Measurements from ENCODE around the gene TOX3.

Gene TOX3

DNA sequence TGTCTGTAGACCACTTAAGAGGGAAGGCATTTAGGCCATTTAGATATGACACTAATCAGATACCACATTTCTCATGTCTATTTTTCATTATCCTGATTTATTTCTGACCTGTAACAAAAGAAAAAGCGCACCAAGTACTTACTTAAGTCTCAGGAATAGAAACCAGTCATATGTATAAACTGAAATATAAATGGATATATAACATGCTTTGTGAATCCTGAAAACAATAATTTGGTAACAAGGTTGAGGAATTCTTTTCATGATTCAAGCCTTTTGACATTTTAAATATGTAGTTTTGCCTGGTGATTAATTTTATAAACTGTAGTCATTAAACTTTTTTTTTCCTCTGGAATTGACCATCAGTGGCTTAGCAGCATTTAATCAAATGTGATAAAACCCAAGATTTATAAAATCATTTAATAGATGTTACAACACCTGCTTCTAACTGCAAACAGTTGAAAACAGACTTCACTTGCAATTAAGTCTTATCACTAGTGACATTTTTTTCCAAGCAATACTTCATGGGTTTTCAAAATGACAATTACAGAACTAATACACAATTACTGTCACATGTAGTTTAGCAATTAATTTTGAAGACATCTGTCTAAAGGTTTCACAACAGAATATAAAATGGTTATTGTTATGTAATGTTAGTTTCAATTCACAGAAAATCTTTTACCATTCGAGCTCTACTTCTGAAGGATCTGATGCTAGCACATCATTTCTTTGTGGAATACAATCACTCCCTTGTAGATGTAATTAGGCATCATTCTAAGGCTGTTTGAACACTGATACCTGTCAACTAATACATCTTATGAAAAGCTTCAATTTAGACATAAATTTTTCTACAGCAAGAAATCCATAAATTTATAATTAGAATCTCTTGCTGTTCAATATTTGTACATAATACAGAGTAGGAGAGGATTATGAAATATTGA is 110.3 kb downstream of the TOX3 start:
- Histone ChIP-seq H3F3A (ENCODE audit: insufficient read depth, low read length) (no peaks in the 10 kb centered on the region), H3K9ac (ENCODE audit: low read length) (no peak overlapping the region), H3K27me3 (ENCODE audit: insufficient read depth, low read length) (no peaks in the 10 kb centered on the region), H3K27ac (ENCODE audit: low read depth, low read length, poor library complexity, severe bottlenecking) (no peak overlapping the region), H3K9me3 (ENCODE audit: low read length) (no peaks in the 10 kb centered on the region), H3K79me2 (ENCODE audit: insufficient read depth, low read length) (no peaks in the 10 kb centered on the region), H4K20me1 (ENCODE audit: insufficient read depth, low read length) (no peaks in the 10 kb centered on the region), H3K9me2 (ENCODE audit: low read depth, low read length) (no peaks in the 10 kb centered on the region), H3K36me3 (ENCODE audit: insufficient read depth, low read length) (no peaks in the 10 kb centered on the region), H2AFZ (ENCODE audit: low read length) (no peak overlapping the region), H3K4me2 (ENCODE audit: low read length) (no peak overlapping the region), H3K4me3 (ENCODE audit: low read depth, low read length, poor library complexity, severe bottlenecking) (no peak overlapping the region), H3K4me1 (ENCODE audit: insufficient read depth, low read length, severe bottlenecking) (no peaks in the 10 kb centered on the region)
- no peak for TF ChIP-seq EZH2 (IDR thresholded peaks at IDR 0.05; ENCODE audit: borderline replicate concordance, low read length)
- TF ChIP-seq, protein P1, sequence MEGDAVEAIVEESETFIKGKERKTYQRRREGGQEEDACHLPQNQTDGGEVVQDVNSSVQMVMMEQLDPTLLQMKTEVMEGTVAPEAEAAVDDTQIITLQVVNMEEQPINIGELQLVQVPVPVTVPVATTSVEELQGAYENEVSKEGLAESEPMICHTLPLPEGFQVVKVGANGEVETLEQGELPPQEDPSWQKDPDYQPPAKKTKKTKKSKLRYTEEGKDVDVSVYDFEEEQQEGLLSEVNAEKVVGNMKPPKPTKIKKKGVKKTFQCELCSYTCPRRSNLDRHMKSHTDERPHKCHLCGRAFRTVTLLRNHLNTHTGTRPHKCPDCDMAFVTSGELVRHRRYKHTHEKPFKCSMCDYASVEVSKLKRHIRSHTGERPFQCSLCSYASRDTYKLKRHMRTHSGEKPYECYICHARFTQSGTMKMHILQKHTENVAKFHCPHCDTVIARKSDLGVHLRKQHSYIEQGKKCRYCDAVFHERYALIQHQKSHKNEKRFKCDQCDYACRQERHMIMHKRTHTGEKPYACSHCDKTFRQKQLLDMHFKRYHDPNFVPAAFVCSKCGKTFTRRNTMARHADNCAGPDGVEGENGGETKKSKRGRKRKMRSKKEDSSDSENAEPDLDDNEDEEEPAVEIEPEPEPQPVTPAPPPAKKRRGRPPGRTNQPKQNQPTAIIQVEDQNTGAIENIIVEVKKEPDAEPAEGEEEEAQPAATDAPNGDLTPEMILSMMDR (IDR thresholded peaks at IDR 0.05; ENCODE audit: low read length), result no peak

DNA sequence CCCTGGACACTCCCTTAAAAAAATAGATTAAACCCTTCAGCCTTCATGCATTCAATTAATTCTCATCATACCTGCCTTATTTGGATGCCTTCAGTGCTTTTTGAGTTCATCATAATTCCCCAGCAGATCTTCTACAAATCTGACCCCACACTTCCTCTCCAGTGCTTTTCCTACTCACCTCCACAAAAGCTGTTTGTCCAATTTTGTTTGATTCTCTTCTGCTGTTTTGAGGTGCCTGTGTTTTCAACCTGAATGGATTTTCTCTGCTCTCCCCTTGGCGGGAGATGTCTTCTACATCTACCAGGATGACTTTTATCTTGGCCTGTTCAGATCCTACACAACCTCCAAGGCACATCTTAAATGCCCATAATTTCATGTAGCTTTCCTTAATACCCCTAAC is 112.7 kb downstream of the TOX3 start:
- H3K4me1 ChIP-seq (ENCODE audit: insufficient read depth, low read length, severe bottlenecking), result no peaks in the 10 kb centered on the region
- H3F3A ChIP-seq (ENCODE audit: insufficient read depth, low read length), result no peaks in the 10 kb centered on the region
- no peaks in the 10 kb centered on the region for H3K9me3 ChIP-seq (ENCODE audit: low read length)
- H3K79me2 ChIP-seq (ENCODE audit: insufficient read depth, low read length), result no peaks in the 10 kb centered on the region
- H3K27me3 ChIP-seq (ENCODE audit: insufficient read depth, low read length), result no peaks in the 10 kb centered on the region
- no peak overlapping the region for H3K4me3 ChIP-seq (ENCODE audit: low read depth, low read length, poor library complexity, severe bottlenecking)
- H3K27ac ChIP-seq (ENCODE audit: low read depth, low read length, poor library complexity, severe bottlenecking), result no peak overlapping the region
- H3K4me2 ChIP-seq (ENCODE audit: low read length), result no peak overlapping the region
- no peaks in the 10 kb centered on the region for H3K36me3 ChIP-seq (ENCODE audit: insufficient read depth, low read length)
- H4K20me1 ChIP-seq (ENCODE audit: insufficient read depth, low read length), result no peaks in the 10 kb centered on the region
- TF ChIP-seq, protein P1 (IDR thresholded peaks at IDR 0.05; ENCODE audit: low read length), result no peak
- no peak for TF ChIP-seq EZH2 (IDR thresholded peaks at IDR 0.05; ENCODE audit: borderline replicate concordance, low read length)
- no peak overlapping the region for H3K9ac ChIP-seq (ENCODE audit: low read length)
- no peak overlapping the region for H2AFZ ChIP-seq (ENCODE audit: low read length)
- no peaks in the 10 kb centered on the region for H3K9me2 ChIP-seq (ENCODE audit: low read depth, low read length)

DNA sequence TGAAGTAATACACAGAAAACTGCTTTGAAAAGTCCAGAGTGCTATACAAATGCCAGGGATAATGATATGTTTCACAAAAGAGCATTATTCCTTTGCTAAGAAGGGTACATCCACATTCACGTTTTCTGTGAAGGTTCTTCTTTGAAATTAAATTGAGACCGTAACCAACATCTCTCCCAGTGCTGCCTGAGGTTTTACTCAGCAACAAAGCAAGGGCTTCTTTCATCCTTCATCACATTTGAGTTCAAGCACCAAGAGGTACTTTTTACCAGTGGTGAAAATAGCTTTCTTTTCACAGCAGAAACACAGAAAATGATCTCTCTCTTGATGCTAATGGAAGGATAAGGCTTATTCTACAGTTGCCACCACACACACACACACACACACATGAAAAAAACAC is 113.3 kb downstream of the TOX3 start:
- Histone ChIP-seq H3K9me3 (ENCODE audit: low read length) (no peaks in the 10 kb centered on the region), H3K79me2 (ENCODE audit: insufficient read depth, low read length) (no peaks in the 10 kb centered on the region), H3K9ac (ENCODE audit: low read length) (no peak overlapping the region), H2AFZ (ENCODE audit: low read length) (no peak overlapping the region), H3K27ac (ENCODE audit: low read depth, low read length, poor library complexity, severe bottlenecking) (no peak overlapping the region), H3K36me3 (ENCODE audit: insufficient read depth, low read length) (no peaks in the 10 kb centered on the region), H3K4me1 (ENCODE audit: insufficient read depth, low read length, severe bottlenecking) (no peaks in the 10 kb centered on the region), H3K9me2 (ENCODE audit: low read depth, low read length) (no peaks in the 10 kb centered on the region), H3K4me2 (ENCODE audit: low read length) (no peak overlapping the region), H3K4me3 (ENCODE audit: low read depth, low read length, poor library complexity, severe bottlenecking) (no peak overlapping the region), H4K20me1 (ENCODE audit: insufficient read depth, low read length) (no peaks in the 10 kb centered on the region), H3F3A (ENCODE audit: insufficient read depth, low read length) (no peaks in the 10 kb centered on the region), H3K27me3 (ENCODE audit: insufficient read depth, low read length) (no peaks in the 10 kb centered on the region)
- TF ChIP-seq, protein P1 (IDR thresholded peaks at IDR 0.05; ENCODE audit: low read length), result no peak
- TF ChIP-seq EZH2 (IDR thresholded peaks at IDR 0.05; ENCODE audit: borderline replicate concordance, low read length), result no peak

Measured in OCI-LY1 (cell line).